Measurements from ENCODE around the gene RABGEF1. TPM values are rescaled to one million over a fixed set of nuclear protein-coding genes. Genes with fewer than 3 reads are reported as not detected.
"Not testable (repeated sequence)": the region's sequence is repeated elsewhere in the genome, so short reads cannot be mapped to it uniquely, and the experiment has no call there.

Gene RABGEF1
- total and polyA plus RNA-seq, 2 donors (not counting 1 experiment from before 2014, with no cell fraction given), result 27.9 to 31.0 TPM

DNA sequence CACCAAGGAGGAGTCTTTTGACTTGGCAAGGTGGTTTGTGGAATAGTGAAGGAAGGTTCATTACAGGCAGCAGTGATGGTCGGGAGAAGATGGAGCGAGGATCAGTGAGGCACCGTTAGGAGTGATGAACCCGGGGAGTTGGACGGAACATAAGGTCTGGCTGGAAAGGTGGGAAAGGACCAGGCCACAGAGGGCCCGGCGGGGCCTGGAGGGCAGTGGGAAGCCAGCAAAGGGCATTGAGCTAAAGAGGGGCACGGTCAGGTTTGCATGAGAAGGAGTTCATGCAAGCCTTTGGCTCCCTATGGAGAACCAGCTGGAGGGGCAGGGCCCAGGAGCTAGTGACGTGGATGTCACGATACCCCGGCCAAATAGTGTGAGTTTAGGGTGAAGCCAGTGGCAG, 46.2 kb upstream of the RABGEF1 start:
- ChIA-PET CTCF (no interaction called here), POLR2A (no interaction called here)
- ATAC-seq (ENCODE audit: low read depth), result no peak
- H2AFZ ChIP-seq (ENCODE audit: insufficient read depth, low read depth, low read length, poor library complexity, severe bottlenecking), result no peak overlapping the region
- H3K36me3 ChIP-seq (replicated peaks in 1 of 2; ENCODE audit: control extremely low read depth in 1 of 2, control insufficient read depth in 1 of 2, extremely low read depth in 1 of 2, insufficient read depth in 2 of 2, low read length in 1 of 2), result peaks cover 0 to 3% of the 10 kb centered on the region in 2 experiments
- H3K27ac ChIP-seq (ENCODE audit: low read length in 2 of 2), result no peak overlapping the region
- no peaks in the 10 kb centered on the region for H3K27me3 ChIP-seq (replicated peaks in 1 of 4; ENCODE audit: control extremely low read depth in 1 of 4, control insufficient read depth in 3 of 4, insufficient read depth in 4 of 4, low read length in 3 of 4)
- H3K27ac Mint-ChIP-seq, result no peak overlapping the region
- no peaks in the 10 kb centered on the region for H3K9me3 Mint-ChIP-seq (ENCODE audit: insufficient read depth)
- no peak for DNase-seq
- peaks cover 14% of the 10 kb centered on the region for H3K79me2 ChIP-seq (ENCODE audit: control insufficient read depth, insufficient read depth, low read length)
- H4K20me1 ChIP-seq (ENCODE audit: control insufficient read depth, insufficient read depth, low read length, poor library complexity, severe bottlenecking), result peaks cover 8% of the 10 kb centered on the region
- no peak overlapping the region for H3K9ac ChIP-seq (ENCODE audit: low read length)
- H3K9me3 ChIP-seq (ENCODE audit: control extremely low read depth in 1 of 3, control insufficient read depth in 2 of 3, insufficient read depth in 1 of 3, low read length in 2 of 3), result no peaks in the 10 kb centered on the region
- no peaks in the 10 kb centered on the region for H3K4me1 Mint-ChIP-seq
- H3K4me2 ChIP-seq (replicated peaks; ENCODE audit: low read depth, low read length, poor library complexity, severe bottlenecking), result no peak overlapping the region
- over 99% methylated on average over 11 of the region's 11 CpGs for WGBS (ENCODE audit: insufficient coverage)
- H3K4me3 Mint-ChIP-seq, result no peak overlapping the region
- intact Hi-C loops (cut with micrococcal nuclease), result no loop called here
- TF ChIP-seq, protein P1, sequence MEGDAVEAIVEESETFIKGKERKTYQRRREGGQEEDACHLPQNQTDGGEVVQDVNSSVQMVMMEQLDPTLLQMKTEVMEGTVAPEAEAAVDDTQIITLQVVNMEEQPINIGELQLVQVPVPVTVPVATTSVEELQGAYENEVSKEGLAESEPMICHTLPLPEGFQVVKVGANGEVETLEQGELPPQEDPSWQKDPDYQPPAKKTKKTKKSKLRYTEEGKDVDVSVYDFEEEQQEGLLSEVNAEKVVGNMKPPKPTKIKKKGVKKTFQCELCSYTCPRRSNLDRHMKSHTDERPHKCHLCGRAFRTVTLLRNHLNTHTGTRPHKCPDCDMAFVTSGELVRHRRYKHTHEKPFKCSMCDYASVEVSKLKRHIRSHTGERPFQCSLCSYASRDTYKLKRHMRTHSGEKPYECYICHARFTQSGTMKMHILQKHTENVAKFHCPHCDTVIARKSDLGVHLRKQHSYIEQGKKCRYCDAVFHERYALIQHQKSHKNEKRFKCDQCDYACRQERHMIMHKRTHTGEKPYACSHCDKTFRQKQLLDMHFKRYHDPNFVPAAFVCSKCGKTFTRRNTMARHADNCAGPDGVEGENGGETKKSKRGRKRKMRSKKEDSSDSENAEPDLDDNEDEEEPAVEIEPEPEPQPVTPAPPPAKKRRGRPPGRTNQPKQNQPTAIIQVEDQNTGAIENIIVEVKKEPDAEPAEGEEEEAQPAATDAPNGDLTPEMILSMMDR (IDR thresholded peaks at IDR 0.05), result no peak
- no peak for TF ChIP-seq EZH2 (IDR thresholded peaks at IDR 0.05; ENCODE audit: borderline replicate concordance, insufficient read depth, low read depth, low read length, poor library complexity, severe bottlenecking)
- H3K27me3 Mint-ChIP-seq, result no peaks in the 10 kb centered on the region
- H3K4me1 ChIP-seq (ENCODE audit: control insufficient read depth in 2 of 2, insufficient read depth in 2 of 2, low read length in 2 of 2), result no peaks in the 10 kb centered on the region
- H3K4me3 ChIP-seq (ENCODE audit: control extremely low read depth in 1 of 5, extremely low read depth in 1 of 5, insufficient read depth in 1 of 5, low read depth in 2 of 5, low read length in 4 of 5), result no peak overlapping the region

- H3K27me3 Mint-ChIP-seq, CTCF ChIA-PET: not testable (repeated sequence)
- WGBS (ENCODE audit: insufficient coverage), result 100% methylated on average over 4 of the region's 7 CpGs
Observed at GRCh38 chr7:66695417-66695816, 45.1 kb upstream of the RABGEF1 start.

GRCh38 chr7:66696134-66696533, 44.4 kb upstream of the RABGEF1 start:
- H3K9me3 Mint-ChIP-seq (ENCODE audit: insufficient read depth); H2AFZ ChIP-seq (ENCODE audit: insufficient read depth, low read depth, low read length, poor library complexity, severe bottlenecking); H3K9ac ChIP-seq (ENCODE audit: low read length); H3K27ac ChIP-seq (ENCODE audit: low read length in 2 of 2); H3K4me3 Mint-ChIP-seq; H3K4me1 Mint-ChIP-seq; H3K79me2 ChIP-seq (ENCODE audit: control insufficient read depth, insufficient read depth, low read length); H3K27me3 ChIP-seq (replicated peaks in 1 of 4; ENCODE audit: control extremely low read depth in 1 of 4, control insufficient read depth in 3 of 4, insufficient read depth in 4 of 4, low read length in 3 of 4); DNase-seq; H3K9me3 ChIP-seq (ENCODE audit: control extremely low read depth in 1 of 3, control insufficient read depth in 2 of 3, insufficient read depth in 1 of 3, low read length in 2 of 3); H3K36me3 ChIP-seq (replicated peaks in 1 of 2; ENCODE audit: control extremely low read depth in 1 of 2, control insufficient read depth in 1 of 2, extremely low read depth in 1 of 2, insufficient read depth in 2 of 2, low read length in 1 of 2); CTCF ChIA-PET; intact Hi-C loops (cut with micrococcal nuclease); H3K4me1 ChIP-seq (ENCODE audit: control insufficient read depth in 2 of 2, insufficient read depth in 2 of 2, low read length in 2 of 2); H4K20me1 ChIP-seq (ENCODE audit: control insufficient read depth, insufficient read depth, low read length, poor library complexity, severe bottlenecking); H3K4me2 ChIP-seq (replicated peaks; ENCODE audit: low read depth, low read length, poor library complexity, severe bottlenecking); ATAC-seq (ENCODE audit: low read depth); POLR2A ChIA-PET; H3K27me3 Mint-ChIP-seq; H3K27ac Mint-ChIP-seq; H3K4me3 ChIP-seq (ENCODE audit: control extremely low read depth in 1 of 5, extremely low read depth in 1 of 5, insufficient read depth in 1 of 5, low read depth in 2 of 5, low read length in 4 of 5): not testable (repeated sequence)
- 94% methylated on average over 5 of the region's 5 CpGs for WGBS (ENCODE audit: insufficient coverage)

More at GRCh38 chr7:66695417-66695816, 45.1 kb upstream of the RABGEF1 start:
- H3K36me3 ChIP-seq (replicated peaks in 1 of 2; ENCODE audit: control extremely low read depth in 1 of 2, control insufficient read depth in 1 of 2, extremely low read depth in 1 of 2, insufficient read depth in 2 of 2, low read length in 1 of 2); H3K4me1 Mint-ChIP-seq; H3K4me3 ChIP-seq (ENCODE audit: control extremely low read depth in 1 of 5, extremely low read depth in 1 of 5, insufficient read depth in 1 of 5, low read depth in 2 of 5, low read length in 4 of 5); H3K4me2 ChIP-seq (replicated peaks; ENCODE audit: low read depth, low read length, poor library complexity, severe bottlenecking); H3K4me1 ChIP-seq (ENCODE audit: control insufficient read depth in 2 of 2, insufficient read depth in 2 of 2, low read length in 2 of 2); H4K20me1 ChIP-seq (ENCODE audit: control insufficient read depth, insufficient read depth, low read length, poor library complexity, severe bottlenecking); ATAC-seq (ENCODE audit: low read depth); H3K4me3 Mint-ChIP-seq; H2AFZ ChIP-seq (ENCODE audit: insufficient read depth, low read depth, low read length, poor library complexity, severe bottlenecking); H3K9me3 ChIP-seq (ENCODE audit: control extremely low read depth in 1 of 3, control insufficient read depth in 2 of 3, insufficient read depth in 1 of 3, low read length in 2 of 3); DNase-seq; intact Hi-C loops (cut with micrococcal nuclease); H3K9me3 Mint-ChIP-seq (ENCODE audit: insufficient read depth); H3K27me3 ChIP-seq (replicated peaks in 1 of 4; ENCODE audit: control extremely low read depth in 1 of 4, control insufficient read depth in 3 of 4, insufficient read depth in 4 of 4, low read length in 3 of 4); H3K9ac ChIP-seq (ENCODE audit: low read length); H3K79me2 ChIP-seq (ENCODE audit: control insufficient read depth, insufficient read depth, low read length); H3K27ac Mint-ChIP-seq; H3K27ac ChIP-seq (ENCODE audit: low read length in 2 of 2): not testable (repeated sequence)
- POLR2A ChIA-PET, result interaction anchor here (0.7 kb wide), 1 partner anchor 74 kb away, joined by 3 read pairs; no protein-coding TSS in a partner anchor
